ENCODE data around the gene NEMP2. TPM values are rescaled to one million over a fixed set of nuclear protein-coding genes. Genes with fewer than 3 reads are reported as not detected.

The NEMP2 gene
- total RNA-seq = 10 to 100 TPM; 23.4 TPM
- 10 to 100 TPM; 10.0 to 13.4 (median 12.1) TPM for polyA plus RNA-seq
- 10.2 to 38.4 (median 19.2) reads per million in 6 experiments for total RNA-seq

GRCh38 chr2:190534310-190535120 lies at the start of gene NEMP2:
NEMP2 (minus strand) TSS chr2:190534722; CDS start chr2:190534655, 67 bp downstream.
- POLR2A ChIA-PET = interaction anchor here (0.6 to 4.7 kb wide), 18 partner anchors 10 to 1143 kb away, joined by 3 to 99 read pairs (median 4); partner anchors contain the start of genes MFSD6, NAB1, NABP1 and OSGEPL1
- Mint-ChIP-seq H3K4me3 (peak within 1 kb of the TSS; percentile 92 to 99 (median 98)), H3K9me3 (peaks cover 10 to 30% (median 20%) of the 10 kb centered on the region in 9 donors), H3K27me3 (no peaks in the 10 kb centered on the region), H3K27ac (peak within 1 kb of the TSS; percentile 98 to 100 (median 100)), H3K36me3 (peaks cover 3 to 21% (median 16%) of the 10 kb centered on the region in 3 donors), H3K4me1 (peaks cover 19 to 58% (median 53%) of the 10 kb centered on the region in 4 donors)
- peak; percentile 77 to 80 for ATAC-seq
- peak; percentile 68 to 93 (median 82) for DNase-seq

DNA sequence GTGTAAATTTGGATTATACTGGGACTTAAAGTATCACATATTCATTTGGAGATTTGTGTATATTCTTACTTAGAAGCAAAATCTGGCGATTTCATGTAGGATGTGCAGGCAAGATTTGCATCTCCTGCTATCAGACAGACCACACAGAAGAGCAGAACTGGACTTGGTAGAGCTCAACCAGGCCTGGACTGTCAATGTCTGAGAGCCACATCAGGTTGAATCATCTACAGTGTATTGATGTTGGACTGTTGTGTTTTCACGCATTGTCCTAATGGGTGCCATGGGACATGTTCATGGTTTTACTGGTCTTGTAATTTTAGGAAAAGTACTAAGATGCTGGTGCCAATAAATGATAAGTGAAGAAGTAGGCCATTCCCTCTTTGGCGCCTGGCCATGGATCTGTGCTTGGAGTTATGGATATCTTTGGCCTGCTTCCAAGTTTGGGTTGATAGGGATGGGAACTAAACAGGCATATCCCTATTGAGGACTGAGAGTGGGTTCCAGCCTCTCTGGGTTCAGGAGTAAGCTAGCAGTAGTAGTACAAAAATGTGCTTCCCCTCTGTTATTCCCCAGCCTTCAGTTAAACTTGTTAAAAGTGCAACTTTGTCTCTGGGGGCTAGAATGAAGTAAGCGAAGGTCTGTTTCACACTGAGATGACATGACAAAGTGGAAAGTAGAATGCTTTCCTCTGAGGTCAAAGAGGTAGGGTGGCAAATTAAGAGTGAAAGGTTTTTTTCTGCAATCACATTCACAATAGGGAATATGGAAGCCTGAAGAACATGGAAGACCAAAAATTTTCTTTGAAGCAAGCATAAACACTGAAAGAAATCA lies 49.2 kb upstream of the NEMP2 start:
- DNase-seq (no peak), ATAC-seq (no peak)
- Mint-ChIP-seq H3K36me3 (no peaks in the 10 kb centered on the region), H3K4me3 (no peak overlapping the region), H3K27ac (no peak overlapping the region), H3K4me1 (peaks cover 5 to 8% (median 5%) of the 10 kb centered on the region in 4 donors), H3K27me3 (no peaks in the 10 kb centered on the region), H3K9me3 (no peaks in the 10 kb centered on the region)
- POLR2A ChIA-PET = no interaction called here

DNA sequence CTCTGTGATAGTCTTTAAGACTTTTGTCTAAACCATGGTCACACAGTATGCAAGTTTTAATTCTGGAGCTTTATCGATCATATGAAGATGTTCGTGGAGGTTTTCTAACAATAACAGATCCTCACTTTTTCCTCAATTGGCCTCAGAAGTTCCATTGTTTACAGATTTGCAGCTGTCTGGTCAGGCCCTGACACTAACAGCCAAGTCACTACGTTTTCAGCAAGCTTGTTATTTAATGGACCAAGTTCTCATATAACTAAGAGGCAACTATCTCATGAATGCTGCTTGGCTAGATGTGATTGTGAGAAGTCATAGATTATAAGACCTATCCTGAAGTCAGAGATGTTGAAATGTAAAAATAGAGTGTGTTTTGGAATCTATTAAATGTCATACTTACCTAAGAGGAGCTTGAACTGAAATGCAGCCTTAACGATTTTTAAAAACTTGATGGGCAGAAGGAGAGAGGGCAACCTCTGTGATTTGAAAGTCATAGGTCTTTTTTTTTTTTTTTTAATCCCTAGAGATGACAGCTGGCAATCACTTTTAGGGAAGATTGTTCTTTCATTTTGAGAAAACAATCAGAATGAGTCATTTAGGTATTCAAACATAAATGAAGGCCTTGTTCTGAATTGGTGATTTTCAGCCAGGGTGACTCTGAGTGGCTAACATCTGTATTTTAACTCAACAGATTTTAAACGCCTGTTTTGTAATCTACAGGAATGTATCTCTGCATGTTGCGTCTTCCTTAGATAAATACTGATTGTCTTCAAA lies 48.4 kb upstream of the NEMP2 start:
- no peak overlapping the region for H3K27ac Mint-ChIP-seq
- POLR2A ChIA-PET = no interaction called here

GRCh38 chr2:190582019-190582418 lies 47.5 kb upstream of the NEMP2 start:
- no peaks in the 10 kb centered on the region for H3K36me3 Mint-ChIP-seq
- peaks cover 10 to 21% (median 15%) of the 10 kb centered on the region in 4 donors for H3K4me1 Mint-ChIP-seq
- POLR2A ChIA-PET = no interaction called here
- no peak overlapping the region for H3K4me3 Mint-ChIP-seq
- no peaks in the 10 kb centered on the region for H3K27me3 Mint-ChIP-seq
- DNase-seq = no peak
- H3K27ac Mint-ChIP-seq = no peak overlapping the region
- ATAC-seq = no peak
- H3K9me3 Mint-ChIP-seq = no peaks in the 10 kb centered on the region

More for the DNA sequence above, 48.4 kb upstream of the NEMP2 start:
- no peaks in the 10 kb centered on the region for H3K9me3 Mint-ChIP-seq
- no peak overlapping the region for H3K4me3 Mint-ChIP-seq
- ATAC-seq (no peak), DNase-seq (no peak)
- H3K4me1 Mint-ChIP-seq = peaks cover 9 to 16% (median 13%) of the 10 kb centered on the region in 4 donors
- no peaks in the 10 kb centered on the region for H3K27me3 Mint-ChIP-seq
- H3K36me3 Mint-ChIP-seq = no peaks in the 10 kb centered on the region

- DNase-seq = no peak
- Mint-ChIP-seq H3K9me3 (no peaks in the 10 kb centered on the region), H3K27me3 (no peaks in the 10 kb centered on the region), H3K4me3 (no peak overlapping the region), H3K36me3 (no peaks in the 10 kb centered on the region), H3K4me1 (peaks cover 19 to 37% (median 30%) of the 10 kb centered on the region in 4 donors), H3K27ac (peak overlapping the region in 7 of 10 donors; percentile 4 to 63 (median 43))
- ATAC-seq = no peak
- POLR2A ChIA-PET = no interaction called here
Observed at GRCh38 chr2:190579915-190580846, 45.7 kb upstream of the NEMP2 start.

DNA sequence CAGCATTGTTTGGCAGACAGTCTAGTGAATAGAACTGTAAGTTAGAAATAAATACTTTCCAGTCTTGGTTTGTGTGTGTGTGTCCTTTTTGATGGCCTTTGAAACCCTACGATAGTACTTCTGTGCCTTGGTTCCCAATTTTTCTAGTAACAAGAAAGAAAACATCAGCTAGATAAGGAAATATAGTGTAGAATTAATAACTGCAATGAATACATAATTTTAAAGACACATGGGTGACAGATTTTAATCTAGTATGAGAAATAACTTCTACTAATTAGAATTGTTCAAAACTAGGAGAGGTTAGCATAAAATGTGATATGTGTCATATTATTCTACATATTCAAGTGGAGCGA lies 44.5 kb upstream of the NEMP2 start:
- POLR2A ChIA-PET = no interaction called here
- peak overlapping the region in 5 of 10 donors; percentile 12 to 70 (median 32) for H3K27ac Mint-ChIP-seq
- peak in 1 of 2 donors; percentile 4 for ATAC-seq

GRCh38 chr2:190578158-190579057 lies 43.9 kb upstream of the NEMP2 start:
- Mint-ChIP-seq H3K36me3 (no peaks in the 10 kb centered on the region), H3K4me3 (peak overlapping the region; percentile 1 to 71 (median 49)), H3K27ac (peak overlapping the region in 9 of 10 donors; percentile 2 to 75 (median 37)), H3K9me3 (no peaks in the 10 kb centered on the region), H3K27me3 (no peaks in the 10 kb centered on the region), H3K4me1 (peaks cover 20 to 48% (median 37%) of the 10 kb centered on the region in 4 donors)
- ATAC-seq = peak; percentile 42 to 89
- peak in 5 of 10 donors; percentile 12 to 33 (median 19) for DNase-seq
- POLR2A ChIA-PET = no interaction called here

More for the DNA sequence above, 44.5 kb upstream of the NEMP2 start:
- Mint-ChIP-seq H3K9me3 (no peaks in the 10 kb centered on the region), H3K36me3 (no peaks in the 10 kb centered on the region), H3K4me3 (peak overlapping the region in 2 of 10 donors; percentile 48 to 50), H3K27me3 (no peaks in the 10 kb centered on the region), H3K4me1 (peaks cover 20 to 48% (median 36%) of the 10 kb centered on the region in 4 donors)
- DNase-seq = no peak

GRCh38 chr2:190576573-190576972 lies 42.1 kb upstream of the NEMP2 start:
- Mint-ChIP-seq H3K4me3 (peak overlapping the region in 1 of 10 donors; percentile 18), H3K27ac (peak overlapping the region in 8 of 10 donors; percentile 25 to 81 (median 42)), H3K27me3 (no peaks in the 10 kb centered on the region), H3K4me1 (peaks cover 22 to 56% (median 39%) of the 10 kb centered on the region in 4 donors), H3K36me3 (no peaks in the 10 kb centered on the region), H3K9me3 (no peaks in the 10 kb centered on the region)
- POLR2A ChIA-PET = no interaction called here
- ATAC-seq (no peak), DNase-seq (no peak)

DNA sequence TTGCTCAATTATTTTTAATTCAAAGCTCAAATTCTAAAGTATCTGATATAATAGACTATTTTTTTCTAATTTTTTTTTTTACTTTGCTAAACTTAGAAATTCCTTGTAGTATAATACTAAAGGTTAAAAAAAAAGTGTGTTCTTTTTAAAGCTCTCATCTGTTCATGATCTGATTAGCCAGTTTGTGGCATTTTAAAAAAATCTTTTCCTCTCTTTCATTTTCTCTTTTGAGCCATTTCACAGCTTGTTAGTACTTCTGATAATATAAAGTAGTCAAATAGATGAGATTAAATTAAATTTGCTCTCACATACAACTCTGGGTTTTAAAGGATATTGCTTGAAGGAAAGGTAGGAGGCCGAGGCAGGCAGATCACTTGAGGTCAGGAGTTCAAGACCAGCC lies 40.7 kb upstream of the NEMP2 start:
- DNase-seq = peak in 2 of 10 donors; percentile 28 to 39
- peaks cover 22 to 57% (median 39%) of the 10 kb centered on the region in 4 donors for H3K4me1 Mint-ChIP-seq
- no peaks in the 10 kb centered on the region for H3K27me3 Mint-ChIP-seq
- no peaks in the 10 kb centered on the region for H3K9me3 Mint-ChIP-seq
- ATAC-seq = peak in 1 of 2 donors; percentile 50
- H3K27ac Mint-ChIP-seq = peak overlapping the region; percentile 50 to 91 (median 78)
- POLR2A ChIA-PET = interaction anchor here (0.9 kb wide), 1 partner anchor 8 kb away, joined by 3 read pairs; no protein-coding TSS in a partner anchor
- peak overlapping the region in 8 of 10 donors; percentile 5 to 71 (median 52) for H3K4me3 Mint-ChIP-seq
- no peaks in the 10 kb centered on the region for H3K36me3 Mint-ChIP-seq

GRCh38 chr2:190574169-190574568 lies 39.6 kb upstream of the NEMP2 start:
- POLR2A ChIA-PET = no interaction called here

More at GRCh38 chr2:190574169-190574568, 39.6 kb upstream of the NEMP2 start:
- Mint-ChIP-seq H3K4me1 (peaks cover 21 to 53% (median 39%) of the 10 kb centered on the region in 4 donors), H3K27me3 (no peaks in the 10 kb centered on the region), H3K27ac (peak overlapping the region in 3 of 10 donors; percentile 46 to 79 (median 76)), H3K4me3 (peak overlapping the region in 1 of 10 donors; percentile 30), H3K9me3 (no peaks in the 10 kb centered on the region), H3K36me3 (no peaks in the 10 kb centered on the region)
- DNase-seq (no peak), ATAC-seq (no peak)

All from naive thymus-derived CD8-positive, alpha-beta T cell (primary cell).